Adipocyte (in vitro differentiated cells): Measurements from ENCODE around the gene DPH6.
"Not testable (repeated sequence)": the region's sequence is repeated elsewhere in the genome, so short reads cannot be mapped to it uniquely, and the experiment has no call there.

Source experiments
- DNase-seq: peaks from one replicate; pipeline ENCODE4 v3.0.0-alpha.2; 2015; ENCODE audit warnings: low read depth
- H3K27me3 ChIP-seq: replicated peaks from 2 replicates; pipeline ENCODE4 v1.7.0; 2013; ENCODE audit warnings: mild to moderate bottlenecking, low read length, moderate library complexity; ENCODE audit not compliant: control insufficient read depth, insufficient read depth
- H3K36me3 ChIP-seq: 2 replicates; pipeline ENCODE4 v1.7.0; 2013; ENCODE audit warnings: low read length, mild to moderate bottlenecking, moderate library complexity; ENCODE audit not compliant: control insufficient read depth, insufficient read depth, severe bottlenecking
- H3K4me1 ChIP-seq: 2 replicates; pipeline ENCODE4 v1.7.0; 2013; ENCODE audit warnings: mild to moderate bottlenecking, low read length, moderate library complexity; ENCODE audit not compliant: control insufficient read depth, insufficient read depth
- H3K4me3 ChIP-seq: 2 replicates; pipeline ENCODE4 v1.7.0; 2013; ENCODE audit warnings: mild to moderate bottlenecking, low read length, moderate library complexity
- H3K9ac ChIP-seq: 2 replicates; pipeline ENCODE4 v1.7.0; 2013; ENCODE audit warnings: mild to moderate bottlenecking, low read length, moderate library complexity
- H3K9me3 ChIP-seq: 2 replicates; pipeline ENCODE4 v1.7.0; 2013; ENCODE audit warnings: mild to moderate bottlenecking, low read length, moderate library complexity; ENCODE audit not compliant: control insufficient read depth

DPH6 gene

DNA sequence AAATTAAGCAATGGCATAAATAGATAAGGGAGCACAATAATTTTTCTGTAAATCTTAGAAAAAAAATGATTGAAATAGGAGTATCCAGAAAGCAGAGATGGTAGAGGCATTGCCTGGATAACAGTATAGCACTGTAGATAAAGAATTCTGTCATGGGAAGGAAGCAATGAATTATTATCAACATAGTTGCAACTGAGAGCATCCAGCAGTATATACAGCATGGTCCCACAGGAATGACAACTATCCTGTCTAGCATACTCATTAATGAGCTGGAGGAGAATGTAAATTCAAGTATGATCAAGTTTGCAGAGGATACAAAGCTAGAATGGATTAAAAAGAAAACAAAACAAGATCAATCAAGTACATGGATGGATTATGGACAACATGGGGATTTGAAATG is 90.8 kb downstream of the DPH6 start:
- no peaks in the 10 kb centered on the region for H3K27me3 ChIP-seq
- no peaks in the 10 kb centered on the region for H3K36me3 ChIP-seq
- DNase-seq: peak; percentile 19
- H3K9me3 ChIP-seq: no peaks in the 10 kb centered on the region
- no peak overlapping the region for H3K9ac ChIP-seq
- no peak overlapping the region for H3K4me3 ChIP-seq
- H3K4me1 ChIP-seq: peaks cover 16% of the 10 kb centered on the region

DNA sequence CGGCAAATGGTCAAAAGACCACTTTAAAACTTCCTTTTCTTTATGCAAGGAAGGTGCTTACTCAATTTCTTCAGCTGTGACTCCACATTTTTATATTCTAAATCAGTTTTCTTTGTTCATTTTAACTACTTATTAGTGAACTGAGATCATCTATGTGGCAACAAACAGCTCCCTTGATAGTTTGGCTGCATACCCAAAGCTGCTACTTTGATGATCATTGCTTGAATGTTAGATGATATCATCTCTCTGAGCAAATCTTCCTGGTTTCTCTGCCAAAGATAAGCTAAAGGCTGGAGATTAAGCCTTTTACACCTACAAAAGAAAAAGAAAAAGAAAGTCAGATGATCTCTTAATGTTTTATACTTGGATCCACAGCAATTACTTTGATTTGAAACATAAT is 95.5 kb downstream of the DPH6 start:
- DNase-seq: peak; percentile 53
- Histone ChIP-seq H3K36me3 (no peaks in the 10 kb centered on the region), H3K9me3 (no peaks in the 10 kb centered on the region), H3K27me3 (no peaks in the 10 kb centered on the region), H3K4me3 (peak overlapping the region; percentile 38), H3K9ac (no peak overlapping the region), H3K4me1 (peaks cover 11% of the 10 kb centered on the region)

DNA sequence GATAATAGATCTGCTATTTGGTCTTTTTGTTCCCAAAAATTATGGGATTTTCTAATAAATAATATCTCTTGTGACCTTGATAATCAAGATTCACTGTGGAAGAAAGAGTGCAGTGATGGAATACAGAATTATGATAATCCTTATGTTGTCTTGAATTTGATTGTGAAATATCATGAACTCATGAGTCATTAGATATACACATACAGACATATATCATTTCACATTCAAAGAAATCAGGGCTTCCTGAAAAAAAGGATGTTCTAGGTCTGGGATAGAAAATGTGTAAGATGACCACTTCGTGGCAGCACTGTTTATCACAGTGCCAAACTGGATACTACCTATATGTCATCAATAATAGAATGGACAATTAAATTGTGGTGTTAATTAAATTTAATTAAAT is 97.7 kb downstream of the DPH6 start:
- peak; percentile 39 for DNase-seq
- no peaks in the 10 kb centered on the region for H3K36me3 ChIP-seq
- H3K4me1 ChIP-seq: peaks cover 15% of the 10 kb centered on the region
- no peak overlapping the region for H3K4me3 ChIP-seq
- no peaks in the 10 kb centered on the region for H3K27me3 ChIP-seq
- no peak overlapping the region for H3K9ac ChIP-seq
- no peaks in the 10 kb centered on the region for H3K9me3 ChIP-seq

DNA sequence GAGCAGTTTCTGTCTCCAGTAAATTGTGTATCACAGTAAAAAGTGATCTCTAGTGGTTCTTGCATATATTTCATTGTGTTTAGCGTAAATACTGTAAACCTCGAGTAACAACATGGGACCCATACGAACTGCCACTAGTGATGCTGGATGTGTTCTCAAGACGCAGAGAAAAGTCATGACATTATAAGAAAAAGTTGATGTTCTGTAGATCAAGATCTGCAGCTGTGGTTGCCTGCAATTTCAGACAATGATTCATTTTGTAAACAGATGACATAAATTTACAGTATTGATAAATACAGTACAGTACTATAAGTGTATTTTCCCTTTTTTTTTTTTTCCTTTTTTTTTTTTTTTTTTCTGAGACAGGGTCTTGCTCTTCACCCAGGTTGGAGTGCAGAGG is 100.1 kb downstream of the DPH6 start:
- no peak overlapping the region for H3K4me3 ChIP-seq
- H3K27me3 ChIP-seq: no peaks in the 10 kb centered on the region
- H3K9me3 ChIP-seq: no peaks in the 10 kb centered on the region
- no peaks in the 10 kb centered on the region for H3K36me3 ChIP-seq
- H3K9ac ChIP-seq: no peak overlapping the region
- H3K4me1 ChIP-seq: peaks cover 22% of the 10 kb centered on the region
- no peak for DNase-seq

DNA sequence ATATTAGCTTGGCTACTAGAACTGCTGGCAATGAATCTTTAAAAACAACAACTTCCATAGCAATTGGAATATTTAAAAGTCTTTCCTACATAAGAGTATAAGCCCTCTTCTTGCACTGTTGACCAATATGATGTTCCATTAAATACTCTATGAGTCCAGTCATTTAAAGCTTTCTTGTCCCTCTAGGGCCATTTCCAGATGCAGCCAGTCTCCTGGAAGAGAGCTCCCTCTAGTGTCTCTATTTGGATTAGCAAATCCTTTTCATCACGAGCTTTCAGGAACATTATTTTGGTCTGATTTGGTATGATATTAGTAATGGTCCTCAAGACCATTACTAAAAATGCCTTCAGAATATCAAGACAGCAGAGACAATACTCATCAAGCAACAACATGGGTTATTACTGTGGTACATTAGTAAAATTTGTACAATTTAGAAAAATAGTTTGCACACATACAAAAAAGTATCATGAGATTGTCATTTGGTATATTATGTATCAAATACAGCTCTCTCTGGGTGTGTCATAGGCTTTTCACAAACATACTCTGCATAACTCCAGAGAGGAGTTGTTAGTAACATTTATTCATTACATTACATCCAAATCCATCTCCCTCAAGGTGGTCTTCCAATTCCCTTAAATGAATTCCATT is 101.3 kb downstream of the DPH6 start:
- Histone ChIP-seq H3K4me3 (no peak overlapping the region), H3K9ac (no peak overlapping the region), H3K27me3 (no peaks in the 10 kb centered on the region), H3K4me1 (peaks cover 22% of the 10 kb centered on the region), H3K36me3 (no peaks in the 10 kb centered on the region), H3K9me3 (no peaks in the 10 kb centered on the region)
- peak; percentile 81 for DNase-seq

DNA sequence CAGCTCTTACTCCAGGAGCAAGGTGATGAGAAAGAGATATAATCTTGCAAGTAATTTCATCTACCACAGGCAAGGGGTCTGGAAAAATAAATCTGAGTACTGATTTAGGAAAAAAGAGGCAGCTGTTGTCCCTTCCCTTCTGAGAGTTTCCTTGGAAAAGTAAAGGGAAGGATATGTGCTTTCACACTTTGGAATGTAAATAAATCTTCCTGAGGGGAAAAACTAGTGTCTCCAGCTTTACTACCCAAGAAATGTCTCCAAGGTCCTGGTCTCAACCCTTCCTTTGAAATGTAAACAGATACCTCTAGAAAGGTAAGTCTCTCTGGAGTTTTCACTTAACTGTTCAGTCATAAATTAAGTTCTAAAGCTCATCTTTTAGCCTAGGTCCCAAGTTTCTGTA is 102.6 kb downstream of the DPH6 start:
- no peak for DNase-seq
- H3K4me3 ChIP-seq: no peak overlapping the region
- no peaks in the 10 kb centered on the region for H3K9me3 ChIP-seq
- peak overlapping the region; percentile 30 for H3K9ac ChIP-seq
- H3K4me1 ChIP-seq: peaks cover 34% of the 10 kb centered on the region
- no peaks in the 10 kb centered on the region for H3K36me3 ChIP-seq
- H3K27me3 ChIP-seq: no peaks in the 10 kb centered on the region

DNA sequence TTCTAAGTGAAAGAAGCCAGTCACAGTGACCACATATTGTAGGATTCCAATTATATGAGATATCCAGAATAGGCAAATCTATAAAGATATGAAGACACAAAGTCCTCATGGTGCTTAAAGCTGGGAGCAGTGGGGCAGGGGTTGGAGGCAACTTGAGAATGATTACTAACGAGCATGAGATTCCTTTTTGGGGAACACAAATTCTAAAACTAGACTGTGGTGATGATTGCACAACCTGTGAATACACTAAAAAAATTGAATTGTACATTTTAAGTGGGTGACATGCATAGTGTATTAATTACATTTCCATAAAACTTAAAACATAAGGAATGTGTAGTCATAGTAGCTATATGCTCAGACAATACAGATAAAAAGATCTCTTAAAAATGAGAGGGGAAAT is 103.2 kb downstream of the DPH6 start:
- H3K9me3 ChIP-seq: no peaks in the 10 kb centered on the region
- peak; percentile 39 for DNase-seq

DNA sequence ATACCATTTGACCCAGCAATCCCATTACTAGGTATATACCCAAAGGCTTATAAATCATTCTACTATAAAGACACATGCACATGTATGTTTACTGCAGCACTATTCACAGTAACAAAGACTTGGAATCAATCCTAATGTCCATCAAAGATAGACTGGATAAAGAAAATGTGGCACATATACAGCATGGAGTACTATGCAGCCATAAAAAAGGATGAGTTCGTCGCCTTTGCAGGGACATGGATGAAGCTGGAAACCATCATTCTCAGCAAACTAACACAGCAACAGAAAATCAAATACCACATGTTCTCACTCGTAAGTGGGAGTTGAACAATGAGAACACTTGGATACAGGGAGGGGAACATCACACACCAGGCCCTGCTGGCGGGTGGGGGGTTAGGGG is 104.7 kb downstream of the DPH6 start:
- not testable (repeated sequence) for H3K27me3 ChIP-seq, H3K9ac ChIP-seq, H3K36me3 ChIP-seq, H3K4me3 ChIP-seq, H3K9me3 ChIP-seq, DNase-seq
- peaks cover 43% of the 10 kb centered on the region for H3K4me1 ChIP-seq

More for the DNA sequence above, 103.2 kb downstream of the DPH6 start:
- H3K4me3 ChIP-seq: no peak overlapping the region
- no peaks in the 10 kb centered on the region for H3K36me3 ChIP-seq
- peak overlapping the region; percentile 30 for H3K9ac ChIP-seq
- peaks cover 34% of the 10 kb centered on the region for H3K4me1 ChIP-seq
- H3K27me3 ChIP-seq: no peaks in the 10 kb centered on the region

DNA sequence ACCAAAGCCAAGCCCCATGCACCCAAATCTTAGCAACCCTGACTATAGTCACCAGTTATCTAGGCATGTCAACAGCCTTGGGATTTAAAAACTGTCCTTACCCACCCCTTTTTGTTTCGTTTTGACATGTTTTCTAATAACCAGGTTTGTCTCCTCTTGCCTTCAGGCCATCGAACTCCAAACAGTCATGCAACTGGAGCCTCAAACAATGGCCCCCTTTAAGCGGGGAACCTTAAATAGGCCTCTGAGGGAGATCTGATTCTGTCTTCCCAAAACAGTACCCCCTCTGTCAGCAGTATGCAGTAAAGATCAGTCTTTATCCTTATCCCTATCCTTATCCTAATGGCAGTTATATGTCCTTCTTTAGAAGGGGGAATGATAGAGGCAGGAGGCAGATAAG is 105.7 kb downstream of the DPH6 start:
- no peak overlapping the region for H3K4me3 ChIP-seq
- no peaks in the 10 kb centered on the region for H3K36me3 ChIP-seq
- H3K9ac ChIP-seq: peak overlapping the region; percentile 73
- no peaks in the 10 kb centered on the region for H3K27me3 ChIP-seq
- no peak for DNase-seq
- H3K9me3 ChIP-seq: peaks cover 4% of the 10 kb centered on the region
- H3K4me1 ChIP-seq: peaks cover 43% of the 10 kb centered on the region

DNA sequence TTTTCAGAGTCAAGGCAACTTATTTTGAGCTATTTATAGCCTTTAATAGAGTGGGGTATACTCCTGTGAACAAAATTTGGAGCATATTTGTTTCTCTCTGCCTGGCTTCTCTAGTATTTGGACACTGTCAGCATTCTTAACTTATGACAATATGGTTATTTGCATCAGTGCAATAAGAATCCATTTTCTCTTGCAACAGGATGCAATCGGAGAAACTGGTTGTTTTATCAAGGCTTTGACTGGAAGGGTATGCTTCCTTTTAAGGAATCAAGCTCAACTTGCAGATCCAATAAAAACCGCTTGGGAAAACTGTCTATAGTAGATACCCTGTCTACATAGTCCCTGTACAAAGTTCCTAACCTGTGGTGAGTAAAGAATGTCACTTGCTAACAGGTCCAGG is 106.7 kb downstream of the DPH6 start:
- DNase-seq: peak; percentile 88
- no peaks in the 10 kb centered on the region for H3K36me3 ChIP-seq
- H3K4me1 ChIP-seq: peaks cover 43% of the 10 kb centered on the region
- H3K4me3 ChIP-seq: peak overlapping the region; percentile 23
- H3K27me3 ChIP-seq: no peaks in the 10 kb centered on the region
- H3K9me3 ChIP-seq: peaks cover 4% of the 10 kb centered on the region
- peak overlapping the region; percentile 73 for H3K9ac ChIP-seq

DNA sequence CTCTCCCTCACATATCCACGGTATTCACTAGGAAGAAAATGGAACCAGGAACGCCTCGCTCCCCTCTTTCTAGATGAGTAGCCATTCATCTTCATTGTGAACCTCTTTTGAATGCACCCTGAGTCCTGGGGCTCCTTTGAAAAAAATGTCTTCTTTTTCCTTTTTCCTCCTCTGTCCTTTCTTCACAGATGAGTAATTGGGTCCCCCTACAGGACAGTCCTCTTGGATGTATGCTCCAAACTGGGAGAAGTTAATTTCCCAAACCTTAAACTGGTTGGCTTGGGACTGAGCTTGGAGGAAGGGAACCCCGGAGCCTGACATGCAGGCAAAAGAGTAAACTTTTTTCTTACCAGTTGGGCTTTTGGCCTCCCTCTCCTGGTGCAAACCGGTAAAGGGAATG is 108.8 kb downstream of the DPH6 start:
- peaks cover 4% of the 10 kb centered on the region for H3K9me3 ChIP-seq
- peaks cover 31% of the 10 kb centered on the region for H3K4me1 ChIP-seq
- H3K9ac ChIP-seq: peak overlapping the region; percentile 49
- no peaks in the 10 kb centered on the region for H3K27me3 ChIP-seq
- no peaks in the 10 kb centered on the region for H3K36me3 ChIP-seq
- peak; percentile 9 for DNase-seq
- no peak overlapping the region for H3K4me3 ChIP-seq

DNA sequence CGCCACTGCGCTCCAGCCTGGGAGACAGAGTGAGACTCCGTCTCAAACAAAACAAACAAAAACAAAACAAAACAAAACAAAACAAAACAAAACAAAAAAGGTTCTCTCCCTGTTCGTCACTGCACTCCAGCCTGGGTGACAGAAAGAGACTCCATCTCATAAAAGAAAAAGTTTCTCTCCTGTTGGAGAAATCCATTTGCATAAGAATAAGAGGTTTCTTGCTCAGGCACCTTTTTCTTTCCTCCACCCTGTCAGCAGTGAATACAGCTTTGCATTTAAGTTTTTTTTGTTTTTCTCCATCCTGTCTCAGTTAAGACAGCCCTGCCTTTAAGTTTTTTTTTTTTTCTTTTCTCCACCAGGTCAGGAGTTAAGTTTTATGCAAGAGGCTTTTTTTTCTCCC is 109.5 kb downstream of the DPH6 start:
- Histone ChIP-seq H3K36me3 (no peaks in the 10 kb centered on the region), H3K27me3 (no peaks in the 10 kb centered on the region), H3K9me3 (peaks cover 4% of the 10 kb centered on the region), H3K4me3 (no peak overlapping the region), H3K9ac (peak overlapping the region; percentile 49), H3K4me1 (peaks cover 31% of the 10 kb centered on the region)
- no peak for DNase-seq
